ENCODE data around the gene CCDC194. TPM values are rescaled to one million over a fixed set of nuclear protein-coding genes. Genes with fewer than 3 reads are reported as not detected.
A peak's percentile ranks its signal among the peaks of the same experiment; 100 is the strongest.

Gene CCDC194
- total and polyA plus RNA-seq, 2 donors from 2014 or later, result 0.57 TPM; not detected in 1

GRCh38 chr19:17379221-17379631 lies 14.8 kb downstream of the CCDC194 start:
- no peaks in the 10 kb centered on the region for H3K4me1 ChIP-seq (ENCODE audit: control insufficient read depth in 2 of 3, insufficient read depth in 2 of 3, low read depth in 1 of 3, low read length in 3 of 3)
- H3K9me3 ChIP-seq (ENCODE audit: control insufficient read depth in 2 of 3, insufficient read depth in 1 of 3, low read length in 3 of 3), result no peaks in the 10 kb centered on the region
- H3K27ac ChIP-seq (ENCODE audit: low read depth in 2 of 2, low read length in 2 of 2), result no peak overlapping the region
- TF ChIP-seq CTCF (IDR thresholded peaks at IDR 0.05; ENCODE audit: borderline replicate concordance, extremely low read depth, insufficient read depth), result no peak
- H3K9ac ChIP-seq (ENCODE audit: low read length in 3 of 3), result no peak overlapping the region
- H3K36me3 ChIP-seq (ENCODE audit: control insufficient read depth in 2 of 3, insufficient read depth in 3 of 3, low read length in 3 of 3), result no peaks in the 10 kb centered on the region
- H3K4me3 ChIP-seq (ENCODE audit: low read length in 3 of 3), result no peak overlapping the region
- no peak for FAIRE-seq
- H3K27me3 ChIP-seq (ENCODE audit: control insufficient read depth, insufficient read depth, low read length), result no peaks in the 10 kb centered on the region
- intact Hi-C loops (cut with DNase I), result no loop called here
- peak in 4 of 5 donors; percentile 84 to 91 (median 87) for DNase-seq

- FAIRE-seq (no peak), DNase-seq (no peak)
- H3K4me1 ChIP-seq (ENCODE audit: control insufficient read depth in 2 of 3, insufficient read depth in 2 of 3, low read depth in 1 of 3, low read length in 3 of 3), result no peaks in the 10 kb centered on the region
- no peak for TF ChIP-seq CTCF (IDR thresholded peaks at IDR 0.05; ENCODE audit: borderline replicate concordance, extremely low read depth, insufficient read depth)
- H3K4me3 ChIP-seq (ENCODE audit: low read length in 3 of 3), result no peak overlapping the region
- no peak overlapping the region for H3K27ac ChIP-seq (ENCODE audit: low read depth in 2 of 2, low read length in 2 of 2)
- H3K36me3 ChIP-seq (ENCODE audit: control insufficient read depth in 2 of 3, insufficient read depth in 3 of 3, low read length in 3 of 3), result no peaks in the 10 kb centered on the region
- no peaks in the 10 kb centered on the region for H3K9me3 ChIP-seq (ENCODE audit: control insufficient read depth in 2 of 3, insufficient read depth in 1 of 3, low read length in 3 of 3)
- H3K9ac ChIP-seq (ENCODE audit: low read length in 3 of 3), result no peak overlapping the region
- no peaks in the 10 kb centered on the region for H3K27me3 ChIP-seq (ENCODE audit: control insufficient read depth, insufficient read depth, low read length)
- intact Hi-C loops (cut with DNase I), result no loop called here
Measured at GRCh38 chr19:17378271-17378670, 15.7 kb downstream of the CCDC194 start.

DNA sequence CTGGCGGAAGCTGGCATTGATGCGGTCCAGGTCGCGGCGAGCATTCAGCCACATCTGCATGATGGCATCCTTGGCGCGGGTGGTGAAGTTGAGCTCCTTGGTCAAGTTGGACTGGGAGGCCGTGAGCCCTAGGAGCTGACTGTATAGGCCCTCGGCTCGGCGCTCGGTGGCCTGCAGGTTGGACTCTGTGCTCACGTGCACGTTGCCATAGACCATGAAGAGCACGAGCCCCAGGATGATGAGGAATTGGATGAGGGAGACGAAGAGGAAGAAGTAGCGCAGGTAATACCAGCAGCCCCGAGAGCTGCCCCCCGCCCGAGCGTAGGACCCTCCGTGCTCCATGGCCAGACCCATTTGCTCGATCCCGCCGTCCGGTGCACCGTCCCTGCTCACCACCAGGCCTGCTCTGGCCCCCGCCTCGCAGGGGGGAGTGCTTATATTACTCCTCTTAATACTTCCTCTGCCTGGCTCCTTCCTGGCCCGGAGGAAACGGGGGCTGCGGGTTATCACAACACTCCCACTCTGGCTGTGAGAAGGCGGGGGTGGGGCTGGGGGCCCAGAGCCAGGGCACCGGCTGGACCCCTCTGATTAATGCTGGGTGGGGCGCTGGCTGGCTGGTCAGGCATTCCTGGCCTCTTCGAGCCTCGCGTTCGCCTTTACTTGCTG lies 16.9 kb downstream of the CCDC194 start, which contains the start of gene PLVAP:
TSS of gene PLVAP (minus strand) at position 408 of the 666 bp plus-strand sequence. CDS start at position 354, 54 bp downstream.
- Histone ChIP-seq H3K36me3 (ENCODE audit: control insufficient read depth in 2 of 3, insufficient read depth in 3 of 3, low read length in 3 of 3) (no peaks in the 10 kb centered on the region), H3K4me1 (ENCODE audit: control insufficient read depth in 2 of 3, insufficient read depth in 2 of 3, low read depth in 1 of 3, low read length in 3 of 3) (no peaks in the 10 kb centered on the region), H3K27me3 (ENCODE audit: control insufficient read depth, insufficient read depth, low read length) (no peaks in the 10 kb centered on the region), H3K4me3 (ENCODE audit: low read length in 3 of 3) (peak within 1 kb of the TSS; percentile 9 to 32 (median 29)), H3K9ac (ENCODE audit: low read length in 3 of 3) (no peak within 1 kb of the TSS), H3K9me3 (ENCODE audit: control insufficient read depth in 2 of 3, insufficient read depth in 1 of 3, low read length in 3 of 3) (no peaks in the 10 kb centered on the region), H3K27ac (ENCODE audit: low read depth in 2 of 2, low read length in 2 of 2) (no peak within 1 kb of the TSS)
- DNase-seq (peak; percentile 75 to 85 (median 84)), FAIRE-seq (no peak)
- no peak for TF ChIP-seq CTCF (IDR thresholded peaks at IDR 0.05; ENCODE audit: borderline replicate concordance, extremely low read depth, insufficient read depth)
- intact Hi-C loops (cut with DNase I), result no loop called here
